Breast epithelium (tissue), 4 donors: ENCODE measurements around the gene SMC5. TPM values are rescaled to one million over a fixed set of nuclear protein-coding genes. Genes with fewer than 3 reads are reported as not detected.

Experiments used
- DNase-seq, 2 donors: peaks; one replicate each; pipeline ENCODE4 v3.0.0-alpha.2; 2019; ENCODE audit warnings: low spot score in 2 of 2
- H3K27ac ChIP-seq, 2 donors: fragments of 200-600 bp; sonication (generic) in 1 of 2; one replicate each; pipeline ENCODE4 v1.5.1; 2016 to 2019; ENCODE audit warnings: mild to moderate bottlenecking in 1 of 2
- H3K27me3 ChIP-seq, 2 donors: fragments of 200-600 bp; sonication (generic) in 1 of 2; one replicate each; pipeline versions ENCODE4 v1.5.1 to v1.6.0; 2017 to 2019; ENCODE audit warnings: control low read depth in 1 of 2, mild to moderate bottlenecking in 1 of 2
- H3K36me3 ChIP-seq: fragments of 200-600 bp; one replicate; pipeline ENCODE4 v1.5.1; 2019
- H3K4me1 ChIP-seq, 2 donors: fragments of 200-600 bp; sonication (generic); one replicate each; pipeline ENCODE4 v1.5.1; 2016 to 2019; ENCODE audit warnings: control low read depth in 1 of 2
- H3K4me3 ChIP-seq, 3 donors: fragments of 200-600 bp; sonication (generic); 1 replicate in 2 of 3; 2 replicates in 1 of 3; pipeline ENCODE4 v1.5.1; 2016 to 2019; ENCODE audit warnings: mild to moderate bottlenecking in 3 of 3, moderate library complexity in 2 of 3
- H3K9me3 ChIP-seq, 2 donors: fragments of 200-600 bp; sonication (generic) in 1 of 2; one replicate each; pipeline ENCODE4 v1.5.1; 2016 to 2019; ENCODE audit warnings: control low read depth in 1 of 2
- CTCF ChIP-seq, 3 donors: fragments of 450-650 bp; IDR thresholded peaks; one replicate each; pipeline ENCODE4 v1.5.1; 2016 to 2017; ENCODE audit warnings: antibody characterized with exemption in 3 of 3, mild to moderate bottlenecking in 3 of 3, moderate library complexity in 3 of 3
- POLR2A ChIP-seq: fragments of 450-650 bp; IDR thresholded peaks from one replicate; pipeline ENCODE4 v1.6.1; 2016; ENCODE audit warnings: antibody characterized with exemption, mild to moderate bottlenecking, moderate library complexity
- POLR2AphosphoS5 ChIP-seq, 3 donors: sonication (generic); formaldehyde crosslinking; IDR thresholded peaks; one replicate each; pipeline ENCODE4 v1.6.1; 2017; ENCODE audit warnings: antibody characterized with exemption in 3 of 3
- intact Hi-C: fragments of 100-400 bp; cut with DNase I; formaldehyde crosslinking; loops from one replicate; pipeline ENCODE4 v1.15.1; 2023; ENCODE audit warnings: low total_unique reads
- total RNA-seq, 3 donors: library from RNA; depleted of rRNA; stranded (reverse); fragments of >200 nt; gene quantifications; one replicate each; pipeline ENCODE4 v1.1.0, GENCODE V29; 2016

SMC5 gene
- total RNA-seq, 3 donors from 2014 or later, result 23.4 to 62.2 (median 43.9) TPM

- Histone ChIP-seq H3K27me3 (no peaks in the 10 kb centered on the region), H3K4me3 (peak overlapping the region in 1 of 3 donors; percentile 3), H3K9me3 (no peaks in the 10 kb centered on the region), H3K27ac (peak overlapping the region; percentile 7 to 15), H3K36me3 (peaks cover 4% of the 10 kb centered on the region), H3K4me1 (peaks cover 0 to 12% of the 10 kb centered on the region in 2 donors)
- TF ChIP-seq CTCF (IDR thresholded peaks at IDR 0.05) (no peak), POLR2A (no peak), POLR2AphosphoS5 (IDR thresholded peaks at IDR 0.05) (no peak)
- DNase-seq, result no peak
- intact Hi-C loops, result no loop called here
Measured at GRCh38 chr9:70390933-70391341, 132.2 kb downstream of the SMC5 start.

GRCh38 chr9:70392189-70392588, 133.4 kb downstream of the SMC5 start:
- Histone ChIP-seq H3K27me3 (no peaks in the 10 kb centered on the region), H3K9me3 (no peaks in the 10 kb centered on the region), H3K27ac (no peak overlapping the region), H3K4me1 (peaks cover 0 to 12% of the 10 kb centered on the region in 2 donors), H3K36me3 (no peaks in the 10 kb centered on the region), H3K4me3 (no peak overlapping the region)
- no peak for DNase-seq
- TF ChIP-seq CTCF (IDR thresholded peaks at IDR 0.05), result peak in 1 of 3 donors; percentile 9
- TF ChIP-seq POLR2AphosphoS5 (IDR thresholded peaks at IDR 0.05), result no peak
- intact Hi-C loops, result no loop called here

GRCh38 chr9:70392850-70393249, 134.1 kb downstream of the SMC5 start:
- H3K27me3 ChIP-seq, result no peaks in the 10 kb centered on the region
- TF ChIP-seq POLR2A, result no peak
- no peak for TF ChIP-seq CTCF (IDR thresholded peaks at IDR 0.05)
- no peak for TF ChIP-seq POLR2AphosphoS5 (IDR thresholded peaks at IDR 0.05)
- H3K4me3 ChIP-seq, result no peak overlapping the region

GRCh38 chr9:70395652-70396051, 136.9 kb downstream of the SMC5 start:
- H3K9me3 ChIP-seq, result no peaks in the 10 kb centered on the region
- peaks cover 0 to 8% of the 10 kb centered on the region in 2 donors for H3K4me1 ChIP-seq
- no peak overlapping the region for H3K27ac ChIP-seq
- no peak overlapping the region for H3K4me3 ChIP-seq
- no peaks in the 10 kb centered on the region for H3K27me3 ChIP-seq
- DNase-seq, result no peak
- intact Hi-C loops, result no loop called here
- H3K36me3 ChIP-seq, result no peaks in the 10 kb centered on the region
- TF ChIP-seq CTCF (IDR thresholded peaks at IDR 0.05), result no peak
- TF ChIP-seq POLR2A, result no peak
- TF ChIP-seq POLR2AphosphoS5 (IDR thresholded peaks at IDR 0.05), result no peak

More at GRCh38 chr9:70392850-70393249, 134.1 kb downstream of the SMC5 start:
- Histone ChIP-seq H3K4me1 (peaks cover 0 to 12% of the 10 kb centered on the region in 2 donors), H3K36me3 (no peaks in the 10 kb centered on the region), H3K9me3 (no peaks in the 10 kb centered on the region), H3K27ac (peak overlapping the region in 1 of 2 donors; percentile 33)
- DNase-seq, result no peak
- intact Hi-C loops, result no loop called here

- intact Hi-C loops, result no loop called here
- H3K4me3 ChIP-seq, result no peak overlapping the region
- no peaks in the 10 kb centered on the region for H3K27me3 ChIP-seq
- no peaks in the 10 kb centered on the region for H3K4me1 ChIP-seq
- no peaks in the 10 kb centered on the region for H3K36me3 ChIP-seq
- DNase-seq, result no peak
- H3K9me3 ChIP-seq, result no peaks in the 10 kb centered on the region
- TF ChIP-seq CTCF (IDR thresholded peaks at IDR 0.05) (no peak), POLR2A (no peak), POLR2AphosphoS5 (IDR thresholded peaks at IDR 0.05) (no peak)
- H3K27ac ChIP-seq, result peak overlapping the region in 1 of 2 donors; percentile 50
Measured at GRCh38 chr9:70398145-70398556, 139.4 kb downstream of the SMC5 start.
